HEK293 (cell line): Measurements from ENCODE around the gene CAMK1G.

ENCODE experiments used
- CTCF ChIA-PET: fragments of 350-600 bp; formaldehyde crosslinking; extraction: SDS; loops from one replicate; lab custom pipeline; 2021; ENCODE audit warnings: antibody characterized with exemption; lab: Yijun Ruan, JAX
- POLR2A ChIA-PET: fragments of 300-600 bp; formaldehyde crosslinking; extraction: SDS; loops from one replicate; lab custom pipeline; 2020; ENCODE audit warnings: antibody characterized with exemption, inconsistent platforms; lab: Yijun Ruan, JAX
- H3K27ac ChIP-seq: fragments of 200-500 bp; sonication (Bioruptor generic); 2 replicates; pipeline ENCODE4 v1.5.1; 2014; ENCODE audit warnings: low read depth, low read length, control low read depth, inconsistent platforms; ENCODE audit errors: extremely low read depth
- H3K36me3 ChIP-seq, 2 experiments: fragments of 200-500 bp in 1 of 2; sonication (Bioruptor generic) in 1 of 2; 1 replicate in 1 of 2; 2 replicates in 1 of 2; pipeline ENCODE4 v1.5.1; 2014 to 2017; ENCODE audit warnings: inconsistent platforms in 2 of 2, low read length in 2 of 2; ENCODE audit not compliant: control insufficient read depth in 2 of 2, insufficient read depth in 1 of 2
- H3K4me1 ChIP-seq: fragments of 200-500 bp; sonication (Bioruptor generic); 2 replicates; pipeline ENCODE4 v1.5.1; 2014; ENCODE audit warnings: mild to moderate bottlenecking, low read length, inconsistent platforms; ENCODE audit not compliant: control insufficient read depth, insufficient read depth
- H3K4me3 ChIP-seq: 2 replicates; pipeline ENCODE4 v1.5.1; 2011; ENCODE audit warnings: low read depth, mild to moderate bottlenecking, control low read depth, low read length, moderate library complexity
- H3K9me3 ChIP-seq: fragments of 200-500 bp; sonication (Bioruptor generic); 2 replicates; pipeline ENCODE4 v1.5.1; 2014; ENCODE audit warnings: low read depth, low read length, inconsistent platforms; ENCODE audit not compliant: control insufficient read depth, insufficient read depth
- KLF10 ChIP-seq: fragments of 450-650 bp; IDR thresholded peaks from 2 replicates; pipeline ENCODE4 v1.5.1; 2018; ENCODE audit warnings: missing biosample characterization, mild to moderate bottlenecking, missing genetic modification characterization
- KLF8 ChIP-seq: fragments of 450-650 bp; formaldehyde crosslinking; IDR thresholded peaks from 2 replicates; pipeline ENCODE4 v1.5.1; 2016; ENCODE audit warnings: missing biosample characterization, missing genetic modification characterization
- PBX3 ChIP-seq: sonication (generic); formaldehyde crosslinking; IDR thresholded peaks from 2 replicates; pipeline ENCODE4 v1.8.1; 2022; ENCODE audit warnings: mild to moderate bottlenecking, moderate library complexity, missing genetic modification reagents
- SP2 ChIP-seq: fragments of 450-650 bp; formaldehyde crosslinking; IDR thresholded peaks from 2 replicates; pipeline ENCODE4 v1.5.1; 2016; ENCODE audit warnings: missing biosample characterization, missing genetic modification characterization
- ZFHX2 ChIP-seq: fragments of 450-650 bp; formaldehyde crosslinking; conservative IDR thresholded peaks from 2 replicates; pipeline ENCODE4 v1.5.1; 2016; ENCODE audit warnings: missing biosample characterization, missing genetic modification characterization
- ZFP41 ChIP-seq: fragments of 450-650 bp; formaldehyde crosslinking; IDR thresholded peaks from 2 replicates; pipeline ENCODE4 v1.5.1; 2016; ENCODE audit warnings: missing biosample characterization, missing genetic modification characterization, borderline replicate concordance
- ZFP69B ChIP-seq: fragments of 450-650 bp; formaldehyde crosslinking; IDR thresholded peaks from 2 replicates; pipeline ENCODE4 v1.5.1; 2016; ENCODE audit warnings: missing biosample characterization, missing genetic modification characterization
- ZNF19 ChIP-seq: fragments of 450-650 bp; formaldehyde crosslinking; IDR thresholded peaks from 2 replicates; pipeline ENCODE4; 2016; ENCODE audit warnings: missing biosample characterization, missing genetic modification characterization, low read depth
- ZNF24 ChIP-seq: fragments of 450-650 bp; formaldehyde crosslinking; IDR thresholded peaks from 2 replicates; pipeline ENCODE4 v1.5.1; 2016; ENCODE audit warnings: missing biosample characterization, missing genetic modification characterization
- ZNF354C ChIP-seq: fragments of 450-650 bp; formaldehyde crosslinking; IDR thresholded peaks from 2 replicates; pipeline ENCODE4 v1.5.1; 2016; ENCODE audit warnings: missing biosample characterization, missing genetic modification characterization, low read depth, borderline replicate concordance
- ZNF488 ChIP-seq: fragments of 450-650 bp; formaldehyde crosslinking; IDR thresholded peaks from 2 replicates; pipeline ENCODE4 v1.5.1; 2016; ENCODE audit warnings: missing biosample characterization, missing genetic modification characterization
- ZNF518A ChIP-seq: fragments of 450-650 bp; formaldehyde crosslinking; conservative IDR thresholded peaks from 2 replicates; pipeline ENCODE4 v1.5.1; 2016; ENCODE audit warnings: low read depth, missing biosample characterization, missing genetic modification characterization
- ZNF639 ChIP-seq: fragments of 450-650 bp; formaldehyde crosslinking; IDR thresholded peaks from 2 replicates; pipeline ENCODE4 v1.5.1; 2016; ENCODE audit warnings: missing biosample characterization, missing genetic modification characterization
- ZNF664 ChIP-seq: fragments of 450-650 bp; formaldehyde crosslinking; IDR thresholded peaks from 2 replicates; pipeline ENCODE4 v1.5.1; 2016; ENCODE audit warnings: missing biosample characterization, missing genetic modification characterization
- ZNF677 ChIP-seq: fragments of 450-650 bp; IDR thresholded peaks from 2 replicates; pipeline ENCODE4 v1.5.0; 2018; ENCODE audit warnings: missing biosample characterization, mild to moderate bottlenecking, missing genetic modification characterization, moderate library complexity
- ZNF747 ChIP-seq: fragments of 450-650 bp; formaldehyde crosslinking; IDR thresholded peaks from 2 replicates; pipeline ENCODE4 v1.5.1; 2016; ENCODE audit warnings: missing biosample characterization, missing genetic modification characterization
- ZNF792 ChIP-seq: fragments of 450-650 bp; formaldehyde crosslinking; IDR thresholded peaks from 2 replicates; pipeline ENCODE4 v1.5.1; 2016; ENCODE audit warnings: missing biosample characterization, missing genetic modification characterization
- ZNF843 ChIP-seq: fragments of 450-650 bp; formaldehyde crosslinking; IDR thresholded peaks from 2 replicates; pipeline ENCODE4 v1.5.1; 2016; ENCODE audit warnings: missing biosample characterization, missing genetic modification characterization
- ZSCAN4 ChIP-seq: fragments of 450-650 bp; formaldehyde crosslinking; IDR thresholded peaks from 2 replicates; pipeline ENCODE4 v1.5.1; 2017; ENCODE audit warnings: missing biosample characterization, missing genetic modification characterization

Gene CAMK1G

GRCh38 chr1:209586221-209586740 lies 2.8 kb downstream of the CAMK1G start:
- H3K4me1 ChIP-seq: no peaks in the 10 kb centered on the region
- H3K36me3 ChIP-seq: no peaks in the 10 kb centered on the region
- POLR2A ChIA-PET: no interaction called here
- no peak for TF ChIP-seq ZNF24 (tag by site-specific recombination)
- no peak for TF ChIP-seq ZFP41 (tag by site-specific recombination)
- TF ChIP-seq ZNF354C: no peak
- no peak for TF ChIP-seq SP2
- no peak for TF ChIP-seq KLF10 (tag by site-specific recombination)
- TF ChIP-seq ZNF664 (tag by site-specific recombination): no peak
- no peak for TF ChIP-seq ZNF518A (tag by site-specific recombination)
- no peak for TF ChIP-seq PBX3 (CRISPR knock-in tag)
- no peak for TF ChIP-seq ZNF843 (tag by site-specific recombination)
- TF ChIP-seq ZNF747 (tag by site-specific recombination): no peak
- TF ChIP-seq ZNF488 (tag by site-specific recombination): no peak
- no peak for TF ChIP-seq ZSCAN4
- no peak for TF ChIP-seq ZNF639 (tag by site-specific recombination)
- TF ChIP-seq KLF8 (tag by site-specific recombination): no peak
- no peak for TF ChIP-seq ZFP69B (tag by site-specific recombination)
- no peak for TF ChIP-seq ZNF677 (tag by site-specific recombination)
- TF ChIP-seq ZNF19 (tag by site-specific recombination): no peak
- TF ChIP-seq ZNF792 (tag by site-specific recombination): no peak
- no peak for TF ChIP-seq ZFHX2
- H3K27ac ChIP-seq: no peak overlapping the region
- H3K9me3 ChIP-seq: no peaks in the 10 kb centered on the region
- CTCF ChIA-PET: interaction anchor here (1.1 to 1.3 kb wide), 2 partner anchors 10 to 11 kb away, joined by 4 to 5 read pairs; no protein-coding TSS in a partner anchor
- no peak overlapping the region for H3K4me3 ChIP-seq
